ENCODE results near the gene SCYL1. TPM values are rescaled to one million over a fixed set of nuclear protein-coding genes. Genes with fewer than 3 reads are reported as not detected.

Gene SCYL1
- total RNA-seq, 1 donor from 2014 or later, result 91.1 TPM

- Mint-ChIP-seq H3K36me3 (no peaks in the 10 kb centered on the region), H3K9me3 (no peaks in the 10 kb centered on the region), H3K4me3 (peak within 1 kb of the TSS; percentile 82), H3K27ac (peak within 1 kb of the TSS; percentile 93), H3K4me1 (peaks cover 64% of the 10 kb centered on the region), H3K27me3 (ENCODE audit: low read depth) (no peaks in the 10 kb centered on the region)
- TF ChIP-seq, protein P1, sequence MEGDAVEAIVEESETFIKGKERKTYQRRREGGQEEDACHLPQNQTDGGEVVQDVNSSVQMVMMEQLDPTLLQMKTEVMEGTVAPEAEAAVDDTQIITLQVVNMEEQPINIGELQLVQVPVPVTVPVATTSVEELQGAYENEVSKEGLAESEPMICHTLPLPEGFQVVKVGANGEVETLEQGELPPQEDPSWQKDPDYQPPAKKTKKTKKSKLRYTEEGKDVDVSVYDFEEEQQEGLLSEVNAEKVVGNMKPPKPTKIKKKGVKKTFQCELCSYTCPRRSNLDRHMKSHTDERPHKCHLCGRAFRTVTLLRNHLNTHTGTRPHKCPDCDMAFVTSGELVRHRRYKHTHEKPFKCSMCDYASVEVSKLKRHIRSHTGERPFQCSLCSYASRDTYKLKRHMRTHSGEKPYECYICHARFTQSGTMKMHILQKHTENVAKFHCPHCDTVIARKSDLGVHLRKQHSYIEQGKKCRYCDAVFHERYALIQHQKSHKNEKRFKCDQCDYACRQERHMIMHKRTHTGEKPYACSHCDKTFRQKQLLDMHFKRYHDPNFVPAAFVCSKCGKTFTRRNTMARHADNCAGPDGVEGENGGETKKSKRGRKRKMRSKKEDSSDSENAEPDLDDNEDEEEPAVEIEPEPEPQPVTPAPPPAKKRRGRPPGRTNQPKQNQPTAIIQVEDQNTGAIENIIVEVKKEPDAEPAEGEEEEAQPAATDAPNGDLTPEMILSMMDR (IDR thresholded peaks at IDR 0.05; ENCODE audit: unreplicated experiment), result no peak
- DNase-seq (ENCODE audit: low spot score in 2 of 2, unreplicated experiment in 2 of 2), result peak; percentile 56 to 82
Measured at GRCh38 chr11:65558002-65558929, 33.4 kb downstream of the SCYL1 start, which contains the start of gene LTBP3. TSS of gene LTBP3 (minus strand) at chr11:65558359. CDS start at chr11:65557959, 400 bp downstream.

DNA sequence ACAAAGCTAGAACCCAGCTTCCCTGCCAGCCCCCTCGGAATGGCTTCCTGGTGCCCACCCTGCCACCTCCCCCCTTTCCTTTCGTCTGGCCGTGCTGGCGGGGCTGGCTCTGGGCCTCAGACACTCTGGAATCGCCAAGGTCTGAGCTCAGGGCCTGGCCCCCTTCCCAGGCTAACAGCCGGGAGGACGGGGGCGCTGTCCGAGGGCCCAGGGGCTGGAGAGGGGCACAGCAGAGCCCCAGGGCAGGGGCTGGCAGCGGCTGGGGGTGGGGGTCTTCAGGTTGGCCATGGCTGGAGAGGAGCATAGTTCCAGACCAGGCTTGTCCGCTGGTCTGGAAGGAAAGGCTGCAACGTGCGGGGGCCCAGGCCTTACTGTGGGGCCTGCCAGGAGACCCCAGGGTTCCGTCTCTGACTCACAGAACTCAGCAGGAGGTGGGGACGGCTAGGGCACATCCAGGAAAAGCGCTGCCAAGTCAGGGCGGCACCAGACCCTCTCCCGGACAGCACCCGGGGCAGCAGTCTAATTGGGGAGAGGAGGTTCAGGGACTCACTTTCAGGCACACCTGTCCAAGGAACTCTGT, 34.1 kb downstream of the SCYL1 start:
- TF ChIP-seq, protein P1 (IDR thresholded peaks at IDR 0.05; ENCODE audit: unreplicated experiment), result no peak
- no peaks in the 10 kb centered on the region for H3K36me3 Mint-ChIP-seq
- no peaks in the 10 kb centered on the region for H3K27me3 Mint-ChIP-seq (ENCODE audit: low read depth)
- H3K27ac Mint-ChIP-seq, result peak overlapping the region; percentile 92
- H3K4me3 Mint-ChIP-seq, result peak overlapping the region; percentile 65
- no peak for DNase-seq (ENCODE audit: low spot score in 2 of 2, unreplicated experiment in 2 of 2)
- peaks cover 64% of the 10 kb centered on the region for H3K4me1 Mint-ChIP-seq
- no peaks in the 10 kb centered on the region for H3K9me3 Mint-ChIP-seq

DNA sequence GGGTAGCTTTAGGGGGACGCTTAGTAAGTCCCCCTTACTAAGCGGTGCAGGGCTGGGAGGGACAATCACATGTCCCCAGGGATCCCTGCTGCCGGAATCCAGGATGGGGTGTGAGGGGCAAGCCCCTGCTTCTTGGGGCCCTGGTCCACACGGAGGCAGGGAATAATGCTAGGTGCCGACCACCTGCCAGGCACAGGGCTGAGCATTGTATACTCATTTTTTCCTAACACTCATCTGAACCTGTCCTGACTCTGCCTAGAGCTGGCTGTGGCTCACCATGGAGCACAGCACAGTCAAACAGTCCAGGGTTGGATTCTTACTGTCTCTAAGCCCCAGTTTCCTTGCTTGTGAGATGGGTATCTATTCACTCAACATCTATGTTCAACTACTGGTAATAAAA, 34.7 kb downstream of the SCYL1 start:
- TF ChIP-seq, protein P1 (IDR thresholded peaks at IDR 0.05; ENCODE audit: unreplicated experiment), result no peak
- peak overlapping the region; percentile 92 for H3K27ac Mint-ChIP-seq
- H3K4me3 Mint-ChIP-seq, result peak overlapping the region; percentile 65
- H3K27me3 Mint-ChIP-seq (ENCODE audit: low read depth), result no peaks in the 10 kb centered on the region
- no peak for DNase-seq (ENCODE audit: low spot score in 2 of 2, unreplicated experiment in 2 of 2)
- peaks cover 61% of the 10 kb centered on the region for H3K4me1 Mint-ChIP-seq
- no peaks in the 10 kb centered on the region for H3K36me3 Mint-ChIP-seq
- no peaks in the 10 kb centered on the region for H3K9me3 Mint-ChIP-seq

GRCh38 chr11:65559951-65560537, 35.2 kb downstream of the SCYL1 start:
- no peaks in the 10 kb centered on the region for H3K27me3 Mint-ChIP-seq (ENCODE audit: low read depth)
- peaks cover 56% of the 10 kb centered on the region for H3K4me1 Mint-ChIP-seq
- peak overlapping the region; percentile 14 for H3K4me3 Mint-ChIP-seq
- peak overlapping the region; percentile 92 for H3K27ac Mint-ChIP-seq
- no peaks in the 10 kb centered on the region for H3K9me3 Mint-ChIP-seq
- TF ChIP-seq, protein P1 (IDR thresholded peaks at IDR 0.05; ENCODE audit: unreplicated experiment), result no peak
- no peaks in the 10 kb centered on the region for H3K36me3 Mint-ChIP-seq
- DNase-seq (ENCODE audit: low spot score in 2 of 2, unreplicated experiment in 2 of 2), result no peak

GRCh38 chr11:65560555-65561418, 35.9 kb downstream of the SCYL1 start:
- H3K27me3 Mint-ChIP-seq (ENCODE audit: low read depth), result no peaks in the 10 kb centered on the region
- DNase-seq (ENCODE audit: low spot score in 2 of 2, unreplicated experiment in 2 of 2), result no peak
- H3K27ac Mint-ChIP-seq, result peak overlapping the region; percentile 92
- no peaks in the 10 kb centered on the region for H3K36me3 Mint-ChIP-seq
- peak overlapping the region; percentile 14 for H3K4me3 Mint-ChIP-seq
- peaks cover 48% of the 10 kb centered on the region for H3K4me1 Mint-ChIP-seq
- no peaks in the 10 kb centered on the region for H3K9me3 Mint-ChIP-seq
- TF ChIP-seq, protein P1 (IDR thresholded peaks at IDR 0.05; ENCODE audit: unreplicated experiment), result no peak
